HG02973 (cell line): ENCODE data around the gene CIT.

Experiments
- ATAC-seq: cut with Tn5 transposase; IDR thresholded peaks from one replicate; pipeline ENCODE4 v1.9.1; 2021; ENCODE audit warnings: moderate library complexity; ENCODE audit not compliant: unreplicated experiment

Gene CIT

GRCh38 chr12:119705182-119705581 is 171.9 kb downstream of the CIT start:
- no peak for ATAC-seq

- no peak for ATAC-seq
Observed at GRCh38 chr12:119704065-119704747, 172.9 kb downstream of the CIT start.

GRCh38 chr12:119700078-119700477 is 177.0 kb downstream of the CIT start:
- ATAC-seq = no peak

GRCh38 chr12:119699199-119699760 is 177.8 kb downstream of the CIT start:
- no peak for ATAC-seq

- ATAC-seq = no peak
Observed at GRCh38 chr12:119696943-119697342, 180.2 kb downstream of the CIT start.

- no peak for ATAC-seq
Observed at GRCh38 chr12:119695034-119695433, 182.1 kb downstream of the CIT start.

GRCh38 chr12:119694111-119694510 is 183.0 kb downstream of the CIT start:
- ATAC-seq = no peak

GRCh38 chr12:119693511-119693910 is 183.6 kb downstream of the CIT start:
- no peak for ATAC-seq

GRCh38 chr12:119692997-119693396 is 184.1 kb downstream of the CIT start:
- no peak for ATAC-seq

GRCh38 chr12:119692410-119692809 is 184.7 kb downstream of the CIT start:
- ATAC-seq = no peak

- ATAC-seq = no peak
Observed at GRCh38 chr12:119691202-119691810, 185.8 kb downstream of the CIT start.

- no peak for ATAC-seq
Observed at GRCh38 chr12:119689935-119690500, 187.1 kb downstream of the CIT start.

- ATAC-seq = no peak
Observed at GRCh38 chr12:119687879-119688278, 189.2 kb downstream of the CIT start.

GRCh38 chr12:119687406-119687805 is 189.7 kb downstream of the CIT start:
- no peak for ATAC-seq

GRCh38 chr12:119686776-119687175 is 190.3 kb downstream of the CIT start:
- no peak for ATAC-seq

GRCh38 chr12:119686355-119686754 is 190.8 kb downstream of the CIT start:
- ATAC-seq = no peak

- ATAC-seq = no peak
Observed at GRCh38 chr12:119685375-119685774, 191.7 kb downstream of the CIT start.

GRCh38 chr12:119684711-119685369 is 192.3 kb downstream of the CIT start:
- no peak for ATAC-seq

GRCh38 chr12:119683816-119684215 is 193.3 kb downstream of the CIT start:
- ATAC-seq = no peak

- ATAC-seq = no peak
Observed at GRCh38 chr12:119683413-119683812, 193.7 kb downstream of the CIT start.

GRCh38 chr12:119682639-119683252 is 194.4 kb downstream of the CIT start:
- no peak for ATAC-seq
